Retinal pigment epithelial cell (primary cell): ENCODE measurements around the gene DHRS3.

ENCODE experiments used
- DNase-seq: peaks from one replicate; pipeline ENCODE4 v3.0.0-alpha.2; 2010; ENCODE audit warnings: low read depth
- H3K4me3 ChIP-seq: 2 replicates; pipeline ENCODE4 v1.5.1; 2011; ENCODE audit warnings: mild to moderate bottlenecking, low read length, control low read depth, moderate library complexity
- TF ChIP-seq, protein P1 (sequence below): conservative IDR thresholded peaks from 2 replicates; pipeline ENCODE4 v1.5.1; 2011; ENCODE audit warnings: low read depth, low read length, control low read depth, inconsistent platforms

The DHRS3 gene

DNA sequence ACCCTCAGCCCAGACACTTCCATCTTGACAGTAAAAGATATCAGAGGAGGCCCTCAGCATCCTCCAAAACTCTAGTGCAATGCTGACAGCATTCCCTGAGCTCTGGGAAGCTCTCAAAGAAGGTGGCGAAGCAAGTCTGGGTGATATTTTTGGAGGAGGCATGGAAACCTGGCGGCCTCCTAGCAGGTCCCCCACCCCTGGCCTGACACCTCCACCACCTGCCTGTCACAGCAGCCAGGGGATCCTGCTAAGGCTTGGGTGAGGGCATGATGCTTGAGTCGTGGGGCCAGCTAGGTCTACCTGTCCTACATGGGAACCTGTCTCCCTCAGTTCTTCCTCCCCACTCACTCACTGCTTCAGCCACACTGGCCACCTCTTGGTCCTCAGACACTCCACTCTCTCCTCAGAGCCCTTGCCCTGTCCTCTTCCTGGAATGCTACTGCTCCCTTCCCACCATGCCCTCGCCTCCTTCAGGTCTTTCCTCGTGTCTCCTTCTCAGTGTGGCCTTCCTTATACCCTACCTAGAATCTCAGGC is 8.5 kb downstream of the DHRS3 start:
- H3K4me3 ChIP-seq, result peak overlapping the region; percentile 27
- TF ChIP-seq, protein P1, sequence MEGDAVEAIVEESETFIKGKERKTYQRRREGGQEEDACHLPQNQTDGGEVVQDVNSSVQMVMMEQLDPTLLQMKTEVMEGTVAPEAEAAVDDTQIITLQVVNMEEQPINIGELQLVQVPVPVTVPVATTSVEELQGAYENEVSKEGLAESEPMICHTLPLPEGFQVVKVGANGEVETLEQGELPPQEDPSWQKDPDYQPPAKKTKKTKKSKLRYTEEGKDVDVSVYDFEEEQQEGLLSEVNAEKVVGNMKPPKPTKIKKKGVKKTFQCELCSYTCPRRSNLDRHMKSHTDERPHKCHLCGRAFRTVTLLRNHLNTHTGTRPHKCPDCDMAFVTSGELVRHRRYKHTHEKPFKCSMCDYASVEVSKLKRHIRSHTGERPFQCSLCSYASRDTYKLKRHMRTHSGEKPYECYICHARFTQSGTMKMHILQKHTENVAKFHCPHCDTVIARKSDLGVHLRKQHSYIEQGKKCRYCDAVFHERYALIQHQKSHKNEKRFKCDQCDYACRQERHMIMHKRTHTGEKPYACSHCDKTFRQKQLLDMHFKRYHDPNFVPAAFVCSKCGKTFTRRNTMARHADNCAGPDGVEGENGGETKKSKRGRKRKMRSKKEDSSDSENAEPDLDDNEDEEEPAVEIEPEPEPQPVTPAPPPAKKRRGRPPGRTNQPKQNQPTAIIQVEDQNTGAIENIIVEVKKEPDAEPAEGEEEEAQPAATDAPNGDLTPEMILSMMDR, result no peak
- no peak for DNase-seq

DNA sequence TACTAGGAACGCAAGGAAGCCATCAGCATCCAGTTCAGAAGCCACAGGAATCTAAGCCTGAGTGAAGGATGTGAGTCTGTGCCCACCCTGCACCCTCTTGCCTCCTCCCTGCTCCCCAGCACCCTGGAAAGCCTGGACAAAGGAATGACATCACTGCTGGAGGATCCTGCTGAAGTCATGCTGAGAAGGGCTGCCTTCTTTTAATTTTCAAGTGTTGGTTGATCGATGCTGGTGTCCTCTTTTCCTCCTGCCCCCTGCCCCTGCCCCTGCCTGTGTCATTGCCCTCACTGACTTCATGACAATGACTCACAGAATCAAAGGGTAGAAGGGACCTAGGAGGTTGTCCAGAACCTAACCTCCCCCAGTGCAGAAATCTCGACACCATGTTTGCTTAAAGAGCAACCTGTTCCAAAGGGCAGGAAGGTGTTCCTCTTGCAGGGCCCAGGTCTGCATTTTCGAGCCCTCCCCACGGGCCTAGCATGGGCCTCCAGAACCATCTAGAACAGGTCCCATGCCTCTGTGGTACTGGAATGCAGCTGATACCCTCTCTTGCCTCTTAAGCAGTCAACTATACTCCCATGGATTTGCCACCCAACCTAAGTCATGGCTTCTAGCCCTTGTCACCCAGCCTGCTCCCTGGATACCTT is 9.6 kb downstream of the DHRS3 start:
- peak overlapping the region; percentile 27 for H3K4me3 ChIP-seq
- no peak for DNase-seq
- TF ChIP-seq, protein P1, result no peak

DNA sequence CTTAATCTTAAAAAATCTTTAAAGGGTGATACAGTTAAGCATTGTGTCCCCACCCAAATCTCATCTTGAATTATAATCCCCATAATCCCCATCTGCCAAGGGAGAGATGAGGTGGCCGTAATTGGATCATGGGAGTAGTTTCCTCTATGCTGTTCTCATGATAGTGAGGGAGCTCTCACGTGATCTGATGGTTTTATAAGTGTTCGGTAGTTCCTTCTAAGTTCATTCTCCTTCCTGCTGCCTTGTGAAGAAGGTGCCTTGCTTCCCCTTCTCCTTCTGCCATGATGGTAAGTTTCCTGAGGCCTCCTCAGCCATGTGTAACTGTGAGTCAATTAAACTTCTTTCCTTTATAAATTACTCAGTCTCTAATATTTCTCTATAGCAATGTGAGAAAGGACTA is 10.7 kb downstream of the DHRS3 start:
- TF ChIP-seq, protein P1, result no peak
- H3K4me3 ChIP-seq, result peak overlapping the region; percentile 27
- DNase-seq, result peak; percentile 69

- TF ChIP-seq, protein P1, result no peak
- H3K4me3 ChIP-seq, result no peak overlapping the region
- DNase-seq, result no peak
Observed at GRCh38 chr1:12604986-12605385, 13.0 kb downstream of the DHRS3 start.

DNA sequence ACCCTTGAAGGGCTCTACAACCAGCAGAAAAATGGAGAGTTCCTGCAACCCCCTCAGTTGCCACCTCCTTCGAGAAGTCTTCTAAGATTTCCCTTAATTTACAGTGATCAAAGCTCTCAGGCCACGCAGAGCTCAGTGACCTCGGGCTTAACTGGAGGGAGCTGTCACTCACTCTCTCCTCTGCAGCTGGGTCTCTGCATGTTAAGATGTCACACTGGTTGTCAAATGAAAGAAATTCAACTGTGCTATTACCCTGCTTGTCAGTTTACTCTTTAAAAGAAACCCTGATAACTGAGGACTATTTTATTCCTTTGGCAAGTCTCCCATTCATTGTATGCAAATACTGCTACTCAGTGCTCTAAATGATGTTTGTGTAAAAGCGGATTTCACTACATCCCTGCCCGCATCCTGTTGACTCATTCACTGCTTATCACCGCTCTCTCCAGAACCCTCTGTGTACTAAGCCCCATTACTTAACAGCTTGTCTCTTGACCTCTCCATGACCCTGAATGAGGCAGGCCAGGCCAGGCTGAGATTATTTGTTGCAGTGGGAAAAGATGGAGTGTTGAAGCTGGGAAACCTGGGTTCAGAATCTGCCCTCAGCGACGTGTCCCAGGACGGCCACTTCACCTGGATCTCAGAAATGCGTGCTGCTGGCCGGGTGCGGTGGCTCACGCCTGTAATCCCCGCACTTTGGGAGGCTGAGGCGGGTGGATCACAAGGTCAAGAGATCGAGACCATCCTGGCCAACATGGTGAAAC is 13.7 kb downstream of the DHRS3 start:
- TF ChIP-seq, protein P1, result no peak
- peak; percentile 100 for DNase-seq
- H3K4me3 ChIP-seq, result no peak overlapping the region

DNA sequence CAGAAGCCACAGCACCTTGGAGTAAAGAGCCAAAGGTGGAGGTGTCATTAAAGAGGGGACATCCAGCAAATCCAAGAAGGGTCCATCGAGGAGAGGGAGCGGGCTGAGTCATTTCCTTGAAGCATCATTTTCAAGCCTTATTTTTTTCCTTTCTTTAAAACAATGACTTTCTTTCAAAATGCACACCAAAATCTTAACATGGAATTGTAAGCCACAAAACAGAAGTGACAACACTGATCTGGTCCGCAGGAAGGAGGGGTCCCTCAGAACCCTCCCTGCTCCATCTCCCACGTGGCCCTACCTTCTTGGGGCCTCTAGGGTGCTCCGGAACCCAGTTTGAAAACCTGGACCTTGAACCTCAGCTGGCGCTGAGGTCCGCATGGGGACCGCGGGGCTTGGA is 14.8 kb downstream of the DHRS3 start:
- H3K4me3 ChIP-seq, result no peak overlapping the region
- no peak for DNase-seq
- TF ChIP-seq, protein P1, result no peak

GRCh38 chr1:12602659-12603024 is 15.4 kb downstream of the DHRS3 start:
- DNase-seq, result no peak
- H3K4me3 ChIP-seq, result no peak overlapping the region
- TF ChIP-seq, protein P1, result no peak
